Liver (tissue), 3 donors: ENCODE data around the gene CPLX3.

Source experiments
- EGR1 ChIP-seq, 2 donors: IDR thresholded peaks; 2 replicates each; pipeline ENCODE4 v1.6.1; 2016 to 2018; ENCODE audit warnings: antibody characterized with exemption in 2 of 2, low read depth in 2 of 2
- FOXA1 ChIP-seq: IDR thresholded peaks from 2 replicates; pipeline ENCODE4 v1.6.1; 2016; ENCODE audit warnings: antibody characterized with exemption
- JUND ChIP-seq, 2 donors: IDR thresholded peaks; 2 replicates each; pipeline ENCODE4 v1.6.1; 2016; ENCODE audit warnings: antibody characterized with exemption in 2 of 2
- MAX ChIP-seq: IDR thresholded peaks from 2 replicates; pipeline ENCODE4 v1.6.1; 2016; ENCODE audit warnings: antibody characterized with exemption
- TF ChIP-seq, protein P1 (sequence below): fragments of 150-350 bp; IDR thresholded peaks from 2 replicates; pipeline ENCODE4 v1.5.1; 2017; ENCODE audit warnings: improper control_type of control experiment, low read depth, low read length; ENCODE audit not compliant: missing input control
- TF ChIP-seq, protein P2 (sequence below): IDR thresholded peaks from 2 replicates; pipeline ENCODE4 v1.6.1; 2016; ENCODE audit warnings: antibody characterized with exemption
- donor health status: healthy.
- donor health status: healthy.

DNA sequence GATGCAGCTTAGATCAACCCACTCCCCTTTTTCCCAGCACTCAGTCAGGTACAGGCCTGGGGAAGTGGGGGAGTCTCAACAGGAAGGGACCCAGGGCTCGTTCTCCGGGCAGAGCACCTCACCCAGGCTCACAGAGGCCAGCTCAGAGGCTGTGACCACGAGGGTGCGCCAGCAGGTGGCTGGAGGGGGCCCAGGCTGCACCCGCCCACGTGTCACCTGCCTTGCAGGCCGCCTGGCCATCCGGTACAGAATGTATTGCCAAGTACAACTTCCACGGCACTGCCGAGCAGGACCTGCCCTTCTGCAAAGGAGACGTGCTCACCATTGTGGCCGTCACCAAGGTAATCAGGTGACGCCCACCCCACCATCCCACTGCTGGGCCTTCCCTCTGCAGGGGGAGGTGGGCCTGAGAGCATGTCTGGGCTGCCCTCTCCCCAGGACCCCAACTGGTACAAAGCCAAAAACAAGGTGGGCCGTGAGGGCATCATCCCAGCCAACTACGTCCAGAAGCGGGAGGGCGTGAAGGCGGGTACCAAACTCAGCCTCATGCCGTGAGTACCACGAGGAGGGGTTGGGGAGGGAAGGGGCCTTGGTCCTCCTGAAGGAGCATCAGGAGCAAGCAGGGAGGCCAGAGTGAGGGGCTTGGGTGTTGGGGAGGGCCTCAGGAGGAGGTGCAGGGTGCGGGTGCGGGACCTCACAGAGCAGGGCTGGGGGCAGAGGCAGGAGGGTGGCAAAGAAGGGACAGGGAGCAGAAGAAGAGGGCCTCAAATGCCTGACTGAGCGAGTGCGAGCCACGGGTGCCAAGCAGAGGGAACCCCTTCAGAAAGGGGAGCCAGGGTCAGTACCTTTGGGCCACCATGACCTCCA is 27.8 kb upstream of the CPLX3 start:
- TF ChIP-seq, protein P1, sequence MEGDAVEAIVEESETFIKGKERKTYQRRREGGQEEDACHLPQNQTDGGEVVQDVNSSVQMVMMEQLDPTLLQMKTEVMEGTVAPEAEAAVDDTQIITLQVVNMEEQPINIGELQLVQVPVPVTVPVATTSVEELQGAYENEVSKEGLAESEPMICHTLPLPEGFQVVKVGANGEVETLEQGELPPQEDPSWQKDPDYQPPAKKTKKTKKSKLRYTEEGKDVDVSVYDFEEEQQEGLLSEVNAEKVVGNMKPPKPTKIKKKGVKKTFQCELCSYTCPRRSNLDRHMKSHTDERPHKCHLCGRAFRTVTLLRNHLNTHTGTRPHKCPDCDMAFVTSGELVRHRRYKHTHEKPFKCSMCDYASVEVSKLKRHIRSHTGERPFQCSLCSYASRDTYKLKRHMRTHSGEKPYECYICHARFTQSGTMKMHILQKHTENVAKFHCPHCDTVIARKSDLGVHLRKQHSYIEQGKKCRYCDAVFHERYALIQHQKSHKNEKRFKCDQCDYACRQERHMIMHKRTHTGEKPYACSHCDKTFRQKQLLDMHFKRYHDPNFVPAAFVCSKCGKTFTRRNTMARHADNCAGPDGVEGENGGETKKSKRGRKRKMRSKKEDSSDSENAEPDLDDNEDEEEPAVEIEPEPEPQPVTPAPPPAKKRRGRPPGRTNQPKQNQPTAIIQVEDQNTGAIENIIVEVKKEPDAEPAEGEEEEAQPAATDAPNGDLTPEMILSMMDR = peak; percentile 23
- TF ChIP-seq JUND (IDR thresholded peaks at IDR 0.05) = no peak
- TF ChIP-seq, protein P2, sequence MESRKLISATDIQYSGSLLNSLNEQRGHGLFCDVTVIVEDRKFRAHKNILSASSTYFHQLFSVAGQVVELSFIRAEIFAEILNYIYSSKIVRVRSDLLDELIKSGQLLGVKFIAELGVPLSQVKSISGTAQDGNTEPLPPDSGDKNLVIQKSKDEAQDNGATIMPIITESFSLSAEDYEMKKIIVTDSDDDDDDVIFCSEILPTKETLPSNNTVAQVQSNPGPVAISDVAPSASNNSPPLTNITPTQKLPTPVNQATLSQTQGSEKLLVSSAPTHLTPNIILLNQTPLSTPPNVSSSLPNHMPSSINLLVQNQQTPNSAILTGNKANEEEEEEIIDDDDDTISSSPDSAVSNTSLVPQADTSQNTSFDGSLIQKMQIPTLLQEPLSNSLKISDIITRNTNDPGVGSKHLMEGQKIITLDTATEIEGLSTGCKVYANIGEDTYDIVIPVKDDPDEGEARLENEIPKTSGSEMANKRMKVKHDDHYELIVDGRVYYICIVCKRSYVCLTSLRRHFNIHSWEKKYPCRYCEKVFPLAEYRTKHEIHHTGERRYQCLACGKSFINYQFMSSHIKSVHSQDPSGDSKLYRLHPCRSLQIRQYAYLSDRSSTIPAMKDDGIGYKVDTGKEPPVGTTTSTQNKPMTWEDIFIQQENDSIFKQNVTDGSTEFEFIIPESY = no peak
- peak in 1 of 2 donors; percentile 86 for TF ChIP-seq EGR1 (IDR thresholded peaks at IDR 0.05; ENCODE audit: low read depth in 2 of 2)
- TF ChIP-seq FOXA1 = no peak
- TF ChIP-seq MAX = peak; percentile 94
